Hepatocyte (in vitro differentiated cells): Measurements from ENCODE around the gene ESPNL. TPM values are rescaled to one million over a fixed set of nuclear protein-coding genes. Genes with fewer than 3 reads are reported as not detected.

Source experiments
- DNase-seq: peaks from one replicate; pipeline ENCODE4 v3.0.0-alpha.2; 2016; ENCODE audit warnings: low spot score
- H2AFZ ChIP-seq: fragments of 200-600 bp; sonication (generic); 2 replicates; pipeline ENCODE4 v1.6.0; 2016; ENCODE audit warnings: antibody characterized with exemption, mild to moderate bottlenecking
- H3K27ac ChIP-seq: fragments of 200-600 bp; sonication (generic); 2 replicates; pipeline ENCODE4 v1.5.1; 2016; ENCODE audit warnings: mild to moderate bottlenecking
- H3K27me3 ChIP-seq: fragments of 200-600 bp; sonication (generic); 2 replicates; pipeline ENCODE4 v1.6.1; 2016
- H3K36me3 ChIP-seq: fragments of 200-600 bp; sonication (generic); replicated peaks from 2 replicates; pipeline ENCODE4 v1.5.1; 2016; ENCODE audit warnings: low read depth; ENCODE audit not compliant: insufficient read depth
- H3K4me1 ChIP-seq: fragments of 200-600 bp; sonication (generic); 2 replicates; pipeline ENCODE4 v1.5.1; 2016; ENCODE audit warnings: mild to moderate bottlenecking, moderate library complexity; ENCODE audit not compliant: insufficient read depth
- H3K4me2 ChIP-seq: fragments of 200-600 bp; sonication (generic); 2 replicates; pipeline ENCODE4 v1.6.0; 2016
- H3K4me3 ChIP-seq: fragments of 200-600 bp; sonication (generic); 2 replicates; pipeline ENCODE4 v1.5.1; 2016; ENCODE audit warnings: mild to moderate bottlenecking
- H3K79me2 ChIP-seq: fragments of 200-600 bp; sonication (generic); 2 replicates; pipeline ENCODE4 v1.6.0; 2017; ENCODE audit warnings: mild to moderate bottlenecking
- H3K9me2 ChIP-seq: fragments of 200-600 bp; sonication (generic); replicated peaks from 2 replicates; pipeline ENCODE4 v1.6.0; 2017; ENCODE audit warnings: mild to moderate bottlenecking; ENCODE audit not compliant: insufficient read depth
- H3K9me3 ChIP-seq: fragments of 200-600 bp; sonication (generic); 2 replicates; pipeline ENCODE4 v1.5.1; 2016; ENCODE audit warnings: low read depth, mild to moderate bottlenecking
- H4K20me1 ChIP-seq: fragments of 200-600 bp; sonication (generic); 2 replicates; pipeline ENCODE4 v1.6.0; 2016; ENCODE audit warnings: mild to moderate bottlenecking; ENCODE audit not compliant: insufficient read depth, poor library complexity, severe bottlenecking
- CTCF ChIP-seq: fragments of 200-600 bp; sonication (generic); IDR thresholded peaks from 2 replicates; pipeline ENCODE4 v1.5.1; 2016; ENCODE audit warnings: antibody characterized with exemption, mild to moderate bottlenecking; ENCODE audit not compliant: poor library complexity
- EZH2 ChIP-seq: fragments of 200-600 bp; sonication (generic); IDR thresholded peaks from 2 replicates; pipeline ENCODE4 v1.6.1; 2016; ENCODE audit warnings: antibody characterized with exemption, mild to moderate bottlenecking, borderline replicate concordance
- EZH2phosphoT487 ChIP-seq: fragments of 200-600 bp; sonication (generic); IDR thresholded peaks from one replicate; pipeline ENCODE4 v1.6.1; 2018; ENCODE audit warnings: antibody characterized with exemption, mild to moderate bottlenecking, low read depth, moderate library complexity; ENCODE audit not compliant: unreplicated experiment, severe bottlenecking
- WGBS: methylation state at CpG from one replicate; pipeline ENCODE4 v1.1.6; 2016; ENCODE audit warnings: low lambda C conversion rate; ENCODE audit errors: missing lambda C conversion rate; 5-methylcytosine and 5-hydroxymethylcytosine counted together
- polyA plus RNA-seq: library from polyadenylated mRNA; unstranded; fragments of >200 nt; fragmentation: Nextera tagmentation; extraction: Ambion mirVana; gene quantifications from 2 replicates; pipeline ENCODE4 v1.2.1, GENCODE V29; 2016
- total RNA-seq: library from RNA; depleted of rRNA; stranded (reverse); fragments of >200 nt; gene quantifications from 2 replicates; pipeline ENCODE4 v1.2.3, GENCODE V29; 2014

Gene ESPNL
- total and polyA plus RNA-seq, 2 experiments from 2014 or later: 0.27 to 0.62 TPM

GRCh38 chr2:238069021-238069709, 31.0 kb upstream of the ESPNL start:
- no peak overlapping the region for H3K27ac ChIP-seq
- no peaks in the 10 kb centered on the region for H3K9me2 ChIP-seq
- no peaks in the 10 kb centered on the region for H3K9me3 ChIP-seq
- H4K20me1 ChIP-seq: no peaks in the 10 kb centered on the region
- no peaks in the 10 kb centered on the region for H3K36me3 ChIP-seq
- H3K79me2 ChIP-seq: peaks cover 2% of the 10 kb centered on the region
- H3K4me2 ChIP-seq: no peak overlapping the region
- DNase-seq: no peak
- no peak overlapping the region for H2AFZ ChIP-seq
- H3K27me3 ChIP-seq: no peaks in the 10 kb centered on the region
- H3K4me1 ChIP-seq: peaks cover 10% of the 10 kb centered on the region
- TF ChIP-seq EZH2: no peak
- H3K4me3 ChIP-seq: no peak overlapping the region
- 94% methylated on average over 10 of the region's 10 CpGs for WGBS

- Histone ChIP-seq H3K79me2 (peaks cover 2% of the 10 kb centered on the region), H2AFZ (no peak overlapping the region), H4K20me1 (no peaks in the 10 kb centered on the region), H3K27ac (no peak overlapping the region), H3K4me1 (peaks cover 5% of the 10 kb centered on the region), H3K4me3 (no peak overlapping the region), H3K9me3 (no peaks in the 10 kb centered on the region), H3K27me3 (no peaks in the 10 kb centered on the region), H3K36me3 (no peaks in the 10 kb centered on the region), H3K4me2 (no peak overlapping the region), H3K9me2 (no peaks in the 10 kb centered on the region)
- 95% methylated on average over 9 of the region's 9 CpGs for WGBS
- TF ChIP-seq CTCF (no peak), EZH2 (no peak), EZH2phosphoT487 (no peak)
- no peak for DNase-seq
These were observed 30.3 kb upstream of the ESPNL start for GRCh38 chr2:238069877-238070276.

GRCh38 chr2:238075397-238075796, 24.7 kb upstream of the ESPNL start:
- no peak for DNase-seq
- no peaks in the 10 kb centered on the region for H3K27me3 ChIP-seq
- H3K4me1 ChIP-seq: no peaks in the 10 kb centered on the region
- H3K27ac ChIP-seq: no peak overlapping the region
- H3K9me3 ChIP-seq: no peaks in the 10 kb centered on the region
- H3K4me3 ChIP-seq: no peak overlapping the region
- no peaks in the 10 kb centered on the region for H4K20me1 ChIP-seq
- no peak overlapping the region for H2AFZ ChIP-seq
- H3K9me2 ChIP-seq: no peaks in the 10 kb centered on the region
- no peak for TF ChIP-seq EZH2phosphoT487
- no peak for TF ChIP-seq EZH2
- no peak for TF ChIP-seq CTCF
- peaks cover 5% of the 10 kb centered on the region for H3K36me3 ChIP-seq
- H3K79me2 ChIP-seq: no peaks in the 10 kb centered on the region
- no peak overlapping the region for H3K4me2 ChIP-seq

GRCh38 chr2:238077292-238077691, 22.8 kb upstream of the ESPNL start:
- Histone ChIP-seq H3K79me2 (no peaks in the 10 kb centered on the region), H3K4me2 (no peak overlapping the region)
- WGBS: 94% methylated on average over 1 of the region's 1 CpG

More at GRCh38 chr2:238077292-238077691, 22.8 kb upstream of the ESPNL start:
- Histone ChIP-seq H3K36me3 (peaks cover 5% of the 10 kb centered on the region), H4K20me1 (no peaks in the 10 kb centered on the region), H3K9me2 (no peaks in the 10 kb centered on the region), H3K27me3 (no peaks in the 10 kb centered on the region), H3K9me3 (no peaks in the 10 kb centered on the region), H3K4me1 (no peaks in the 10 kb centered on the region), H2AFZ (no peak overlapping the region), H3K27ac (no peak overlapping the region), H3K4me3 (no peak overlapping the region)
- no peak for DNase-seq
- no peak for TF ChIP-seq EZH2phosphoT487
- TF ChIP-seq EZH2: no peak
- no peak for TF ChIP-seq CTCF
